Chondrocyte (in vitro differentiated cells): Measurements from ENCODE around the gene STIM1. TPM values are rescaled to one million over a fixed set of nuclear protein-coding genes. Genes with fewer than 3 reads are reported as not detected.

Experiments used
- DNase-seq: peaks from one replicate; pipeline ENCODE4 v3.0.0; 2021; ENCODE audit warnings: mixed read lengths, low spot score
- H3K27ac Mint-ChIP-seq: one replicate; pipeline ENCODE4 v1.8.0; 2021; ENCODE audit warnings: mild to moderate bottlenecking, moderate library complexity, mixed read lengths; ENCODE audit not compliant: unreplicated experiment
- H3K27me3 Mint-ChIP-seq: 2 replicates; pipeline ENCODE4 v1.8.0; 2021; ENCODE audit warnings: low read depth, mixed read lengths
- H3K36me3 Mint-ChIP-seq: 2 replicates; pipeline ENCODE4 v1.8.0; 2021; ENCODE audit warnings: low read depth, mixed read lengths
- H3K4me1 Mint-ChIP-seq: 2 replicates; pipeline ENCODE4 v1.8.0; 2021; ENCODE audit warnings: low read depth, mild to moderate bottlenecking, mixed read lengths
- H3K4me3 Mint-ChIP-seq: one replicate; pipeline ENCODE4 v1.8.0; 2021; ENCODE audit warnings: mild to moderate bottlenecking, moderate library complexity, mixed read lengths; ENCODE audit not compliant: unreplicated experiment
- H3K9me3 Mint-ChIP-seq: 2 replicates; pipeline ENCODE4 v1.8.0; 2021; ENCODE audit warnings: low read depth, mixed read lengths
- CTCF ChIP-seq: fragments of 200-600 bp; sonication (generic); IDR thresholded peaks from 2 replicates; pipeline ENCODE4 v1.5.0; 2021; ENCODE audit warnings: antibody characterized with exemption, mild to moderate bottlenecking, moderate library complexity
- total RNA-seq: library from RNA; stranded (reverse); gene quantifications from 3 replicates; pipeline ENCODE4 v1.2.1, GENCODE V29; 2021

Gene STIM1
- total RNA-seq, 1 donor from 2014 or later: 50.7 TPM

GRCh38 chr11:3831378-3832239, 23.9 kb upstream of the STIM1 start:
- Mint-ChIP-seq H3K27ac (no peak overlapping the region), H3K9me3 (no peaks in the 10 kb centered on the region), H3K4me1 (peaks cover 11% of the 10 kb centered on the region), H3K27me3 (no peaks in the 10 kb centered on the region), H3K4me3 (no peak overlapping the region), H3K36me3 (peaks cover 18% of the 10 kb centered on the region)
- TF ChIP-seq CTCF: no peak
- no peak for DNase-seq

GRCh38 chr11:3832816-3833215, 22.6 kb upstream of the STIM1 start:
- H3K4me3 Mint-ChIP-seq: no peak overlapping the region
- peaks cover 17% of the 10 kb centered on the region for H3K4me1 Mint-ChIP-seq
- no peaks in the 10 kb centered on the region for H3K9me3 Mint-ChIP-seq
- H3K36me3 Mint-ChIP-seq: peaks cover 11% of the 10 kb centered on the region
- TF ChIP-seq CTCF: no peak
- no peak for DNase-seq
- no peaks in the 10 kb centered on the region for H3K27me3 Mint-ChIP-seq
- no peak overlapping the region for H3K27ac Mint-ChIP-seq

GRCh38 chr11:3833449-3833848, 22.0 kb upstream of the STIM1 start:
- no peak overlapping the region for H3K4me3 Mint-ChIP-seq
- no peaks in the 10 kb centered on the region for H3K9me3 Mint-ChIP-seq
- H3K27ac Mint-ChIP-seq: no peak overlapping the region
- no peak for TF ChIP-seq CTCF
- H3K36me3 Mint-ChIP-seq: peaks cover 8% of the 10 kb centered on the region
- H3K27me3 Mint-ChIP-seq: no peaks in the 10 kb centered on the region
- no peak for DNase-seq
- peaks cover 23% of the 10 kb centered on the region for H3K4me1 Mint-ChIP-seq

GRCh38 chr11:3834349-3834663, 21.2 kb upstream of the STIM1 start:
- no peak for TF ChIP-seq CTCF
- no peak overlapping the region for H3K4me3 Mint-ChIP-seq
- peaks cover 30% of the 10 kb centered on the region for H3K4me1 Mint-ChIP-seq
- H3K36me3 Mint-ChIP-seq: peaks cover 8% of the 10 kb centered on the region
- no peaks in the 10 kb centered on the region for H3K27me3 Mint-ChIP-seq
- no peak for DNase-seq
- no peak overlapping the region for H3K27ac Mint-ChIP-seq
- no peaks in the 10 kb centered on the region for H3K9me3 Mint-ChIP-seq

- Mint-ChIP-seq H3K4me1 (peaks cover 36% of the 10 kb centered on the region), H3K27me3 (no peaks in the 10 kb centered on the region), H3K27ac (peak overlapping the region; percentile 23), H3K36me3 (peaks cover 8% of the 10 kb centered on the region), H3K9me3 (no peaks in the 10 kb centered on the region), H3K4me3 (no peak overlapping the region)
- DNase-seq: no peak
- TF ChIP-seq CTCF: no peak
Observed at GRCh38 chr11:3834664-3835461, 20.6 kb upstream of the STIM1 start.
